GM12878 (cell line): ENCODE results near the gene EGFR. TPM values are rescaled to one million over a fixed set of nuclear protein-coding genes. Genes with fewer than 3 reads are reported as not detected.

Experiments
- ATAC-seq: fragments of 200-7000 bp; cut with Tn5 transposase; 3 replicates; pipeline ENCODE4 v1.9.1; 2020; ENCODE audit warnings: mild to moderate bottlenecking, moderate library complexity
- BruUV-seq: library from RNA; stranded (reverse); fragments of 400-500 nt; replicated peaks from 2 replicates; lab custom pipeline; 2021; lab: Mats Ljungman, UMichigan
- CTCF ChIA-PET: fragments of 300-600 bp; sonication (Branson Sonifier 250); formaldehyde crosslinking; extraction: SDS; loops from one replicate; lab custom pipeline; 2021; ENCODE audit warnings: inconsistent platforms; lab: Yijun Ruan, JAX
- POLR2A ChIA-PET: fragments of 350-600 bp; formaldehyde crosslinking; extraction: SDS; loops from one replicate; lab custom pipeline; 2021; ENCODE audit warnings: inconsistent platforms; lab: Charles Lee
- RAD21 ChIA-PET: fragments of 300-600 bp; sonication (Branson Sonifier 250); formaldehyde crosslinking; loops from one replicate; lab custom pipeline; 2023; ENCODE audit warnings: antibody characterized with exemption; ENCODE audit not compliant: unreplicated experiment; lab: Charles Lee
- SMC1A ChIA-PET: fragments of 300-600 bp; sonication (Branson Sonifier 250); formaldehyde crosslinking; loops from one replicate; lab custom pipeline; 2023; ENCODE audit not compliant: unreplicated experiment, uncharacterized antibody; lab: Charles Lee
- DNase-seq: peaks from one replicate; pipeline ENCODE4 v3.0.0-alpha.2; 2011; ENCODE audit warnings: low read depth, low spot score
- FAIRE-seq: peaks from 3 replicates; lab custom pipeline; 2011; peaks lifted over from hg19 to GRCh38; lab: Jason Lieb, UNC
- H2AFZ ChIP-seq: 2 replicates; pipeline ENCODE4 v1.6.0; 2011; ENCODE audit warnings: low read depth, low read length, control low read depth; ENCODE audit not compliant: control insufficient read depth
- H3K27ac ChIP-seq: 2 replicates; pipeline ENCODE4 v1.5.1; 2011; ENCODE audit warnings: control low read depth; ENCODE audit not compliant: control insufficient read depth, insufficient read depth
- H3K27me3 ChIP-seq, 2 experiments: replicated peaks in 1 of 2; 2 replicates each; pipeline versions ENCODE4 v1.6.0 to v1.6.1; 2011; ENCODE audit warnings: low read length in 1 of 2; ENCODE audit not compliant: control insufficient read depth in 2 of 2, insufficient read depth in 2 of 2
- H3K36me3 ChIP-seq, 2 experiments: 2 replicates each; pipeline ENCODE4 v1.5.1; 2011; ENCODE audit warnings: low read length in 1 of 2; ENCODE audit not compliant: control insufficient read depth in 2 of 2, insufficient read depth in 2 of 2
- H3K4me1 ChIP-seq: 2 replicates; pipeline ENCODE4 v1.6.1; 2011; ENCODE audit warnings: mild to moderate bottlenecking, low read length, moderate library complexity, mixed read lengths; ENCODE audit not compliant: control insufficient read depth, insufficient read depth
- H3K4me2 ChIP-seq: 2 replicates; pipeline ENCODE4 v1.6.0; 2011; ENCODE audit warnings: control low read depth; ENCODE audit not compliant: control insufficient read depth, insufficient read depth
- H3K4me3 ChIP-seq: fragments of 200-600 bp; sonication (generic); 2 replicates; pipeline ENCODE4 v1.5.1; 2016
- H3K79me2 ChIP-seq: 2 replicates; pipeline ENCODE4 v1.6.0; 2011; ENCODE audit warnings: low read length; ENCODE audit not compliant: control insufficient read depth, insufficient read depth
- H3K9ac ChIP-seq: 2 replicates; pipeline ENCODE4 v1.8.0; 2011; ENCODE audit warnings: low read length, control low read depth, mixed read lengths; ENCODE audit not compliant: control insufficient read depth, insufficient read depth
- H3K9me3 ChIP-seq: replicated peaks from 3 replicates; pipeline ENCODE4 v1.5.1; 2011; ENCODE audit warnings: mild to moderate bottlenecking, low read length; ENCODE audit not compliant: control insufficient read depth, insufficient read depth
- H4K20me1 ChIP-seq: 2 replicates; pipeline ENCODE4 v1.6.0; 2011; ENCODE audit not compliant: control insufficient read depth, insufficient read depth
- E2F8 ChIP-seq: fragments of 450-650 bp; IDR thresholded peaks from 2 replicates; pipeline ENCODE4 v1.6.1; 2018; ENCODE audit warnings: mild to moderate bottlenecking, low read depth, moderate library complexity; ENCODE audit not compliant: partially characterized antibody
- GABPA ChIP-seq: IDR thresholded peaks from 2 replicates; pipeline ENCODE4 v1.6.1; 2014; ENCODE audit warnings: antibody characterized with exemption, low read depth, mild to moderate bottlenecking, inconsistent platforms
- JUND ChIP-seq: IDR thresholded peaks from 2 replicates; pipeline ENCODE4 v1.6.1; 2012; ENCODE audit warnings: low read depth, mild to moderate bottlenecking, low read length, improper control_type of control experiment, moderate library complexity
- KAT2A ChIP-seq: conservative IDR thresholded peaks from 2 replicates; pipeline ENCODE4 v1.6.1; 2011; ENCODE audit warnings: low read depth, low read length; ENCODE audit not compliant: control insufficient read depth
- MEF2B ChIP-seq: fragments of 450-650 bp; IDR thresholded peaks from 2 replicates; pipeline ENCODE4 v1.6.1; 2018; ENCODE audit warnings: mild to moderate bottlenecking, moderate library complexity; ENCODE audit not compliant: partially characterized antibody, poor library complexity, severe bottlenecking
- MTA2 ChIP-seq: fragments of 450-650 bp; IDR thresholded peaks from 2 replicates; pipeline ENCODE4 v1.6.1; 2016; ENCODE audit warnings: low read depth, mild to moderate bottlenecking, moderate library complexity
- NFXL1 ChIP-seq: fragments of 450-650 bp; IDR thresholded peaks from 2 replicates; pipeline ENCODE4 v1.6.1; 2017; ENCODE audit warnings: antibody characterized with exemption, mild to moderate bottlenecking, borderline replicate concordance
- NR2F1 ChIP-seq: fragments of 450-650 bp; conservative IDR thresholded peaks from 2 replicates; pipeline ENCODE4 v1.6.1; 2017; ENCODE audit warnings: mild to moderate bottlenecking
- TCF3 ChIP-seq: IDR thresholded peaks from 2 replicates; pipeline ENCODE4 v1.6.1; 2012; ENCODE audit warnings: low read depth, mild to moderate bottlenecking, low read length, borderline replicate concordance; ENCODE audit not compliant: insufficient read depth
- ZBED1 ChIP-seq: IDR thresholded peaks from 2 replicates; pipeline ENCODE4 v1.6.1; 2016; ENCODE audit warnings: borderline replicate concordance
- WGBS: methylation state at CpG from one replicate; pipeline ENCODE4 v1.1.6; 2016; ENCODE audit warnings: low lambda C conversion rate; ENCODE audit not compliant: insufficient replicate concordance, insufficient coverage; ENCODE audit errors: missing lambda C conversion rate; 5-methylcytosine and 5-hydroxymethylcytosine counted together
- in situ Hi-C: fragments of 300-500 bp; cut with MboI; formaldehyde crosslinking; loops from 9 replicates; pipeline ENCODE4 v1.14.3; 2018; ENCODE audit warnings: mixed read lengths
- intact Hi-C: fragments of 100-400 bp; cut with micrococcal nuclease; formaldehyde crosslinking; loops from one replicate; pipeline ENCODE4 v1.14.2; 2022; ENCODE audit not compliant: unreplicated experiment
- polyA plus RNA-seq, 11 experiments: library from polyadenylated mRNA; depleted of rRNA in 4 of 11; unstranded in 6 of 11; stranded (reverse) in 5 of 11; fragments of >200 nt; fragmentation: Nextera tagmentation in 4 of 11; fragmentation: Illumina TruSeq in 1 of 11; extraction: Ambion mirVana in 4 of 11; extraction: Trizol in 1 of 11; gene quantifications; 1 replicate in 1 of 11; 2 replicates in 10 of 11; pipeline versions ENCODE4 v1.2.1 to v1.2.3, GENCODE V29; 2011 to 2016; ENCODE audit warnings: inconsistent platforms in 2 of 11, missing spikeins in 2 of 11, low read depth in 1 of 11
- total RNA-seq, 4 experiments: library from RNA; depleted of rRNA in 3 of 4; stranded (reverse); fragments of >200 nt in 3 of 4; fragmentation: Illumina TruSeq in 1 of 4; extraction: Trizol in 1 of 4; gene quantifications; 2 replicates each; pipeline versions ENCODE4 v1.2.1 to v1.2.3, GENCODE V29; 2013 to 2021

The EGFR gene
- total and polyA plus RNA-seq, 10 of the 15 experiments (the other 5 are each of a cell fraction or from before 2014, with no cell fraction given), result 0.01 to 0.31 TPM; not detected in 8

GRCh38 chr7:55148571-55148970 lies 129.8 kb downstream of the EGFR start:
- peaks cover 0 to 3% of the 10 kb centered on the region in 2 experiments; a peak in 2 of 4 replicates for H3K27me3 ChIP-seq

More at GRCh38 chr7:55148571-55148970, 129.8 kb downstream of the EGFR start:
- no peak for ATAC-seq
- no TSS peak for BruUV-seq
- CTCF ChIA-PET, result interaction anchor here (0.6 kb wide), 1 partner anchor 380 kb away, joined by 3 read pairs; no protein-coding TSS in a partner anchor
- H4K20me1 ChIP-seq, result no peaks in the 10 kb centered on the region
- H3K79me2 ChIP-seq, result no peaks in the 10 kb centered on the region
- RAD21 ChIA-PET, result no interaction called here
- POLR2A ChIA-PET, result no interaction called here
- no peak for DNase-seq
- intact Hi-C loops (no loop called here), in situ Hi-C loops (no loop called here)
- SMC1A ChIA-PET, result interaction anchor here (1.1 to 2.5 kb wide), 2 partner anchors 11 to 16 kb away, joined by 3 to 7 read pairs; no protein-coding TSS in a partner anchor
- TF ChIP-seq NR2F1 (no peak), MEF2B (no peak), JUND (no peak), E2F8 (no peak), KAT2A (no peak), MTA2 (no peak), GABPA (no peak), ZBED1 (no peak), TCF3 (no peak), NFXL1 (no peak)
- H3K4me3 ChIP-seq, result no peak overlapping the region
- no peak for FAIRE-seq
- H3K9me3 ChIP-seq, result no peaks in the 10 kb centered on the region
- H3K4me1 ChIP-seq, result no peaks in the 10 kb centered on the region
- H3K27ac ChIP-seq, result no peak overlapping the region
- no peak overlapping the region for H2AFZ ChIP-seq
- 19% methylated on average over 3 of the region's 3 CpGs for WGBS
- no peak overlapping the region for H3K9ac ChIP-seq
- no peaks in the 10 kb centered on the region for H3K36me3 ChIP-seq
- no peak overlapping the region for H3K4me2 ChIP-seq
